Pancreas (tissue), 10 donors: ENCODE results near the gene CCDC85C. TPM values are rescaled to one million over a fixed set of nuclear protein-coding genes. Genes with fewer than 3 reads are reported as not detected.

Experiments
- ATAC-seq, 4 donors: fragments of 200-7000 bp; cut with Tn5 transposase; one replicate each; pipeline versions ENCODE4 v1.8.0 to v1.9.1; 2020; ENCODE audit warnings: mild to moderate bottlenecking in 4 of 4, moderate library complexity in 4 of 4
- DNase-seq, 6 donors: peaks; one replicate each; pipeline ENCODE4 v3.0.0-alpha.2; 2020
- FAIRE-seq: peaks from 2 replicates; lab custom pipeline; 2012; peaks lifted over from hg19 to GRCh38; lab: Jason Lieb, UNC
- H3K27ac ChIP-seq, 4 donors: fragments of 200-600 bp; sonication (generic); 1 replicate in 3 of 4; 2 replicates in 1 of 4; pipeline versions ENCODE4 v1.5.0 to v1.8.0; 2020
- H3K27me3 ChIP-seq, 4 donors: fragments of 200-600 bp; one replicate each; pipeline ENCODE4 v1.8.0; 2021
- H3K36me3 ChIP-seq, 3 donors: fragments of 200-600 bp; sonication (generic) in 1 of 3; one replicate each; pipeline versions ENCODE4 v1.5.0 to v1.8.0; 2020 to 2021
- H3K4me1 ChIP-seq, 3 donors: fragments of 200-600 bp; one replicate each; pipeline ENCODE4 v1.8.0; 2021
- H3K4me3 ChIP-seq, 4 donors: fragments of 200-600 bp; sonication (generic) in 2 of 4; one replicate each; pipeline versions ENCODE4 v1.5.0 to v1.8.0; 2020 to 2021
- H3K9me3 ChIP-seq, 4 donors: fragments of 200-600 bp; one replicate each; pipeline ENCODE4 v1.8.0; 2021
- CTCF ChIP-seq, 4 donors: fragments of 200-600 bp; sonication (generic) in 3 of 4; IDR thresholded peaks; one replicate each; pipeline versions ENCODE4 v1.5.0 to v1.8.0; 2021; ENCODE audit warnings: antibody characterized with exemption in 4 of 4
- WGBS, 2 donors: extraction: QIAGEN DNeasy Blood & Tissue Kit; methylation state at CpG; one replicate each; pipeline ENCODE4 v1.1.7; 2013; 5-methylcytosine and 5-hydroxymethylcytosine counted together
- intact Hi-C, 3 donors: fragments of 100-400 bp; cut with DNase I; formaldehyde crosslinking; loops; one replicate each; pipeline versions ENCODE4 v1.11.1 to v1.14.2; 2022
- polyA plus RNA-seq, 2 donors: library from polyadenylated mRNA; stranded (reverse); fragments of 200-250 nt; gene quantifications; one replicate each; pipeline ENCODE4 v1.2.3, GENCODE V29; 2013
- total RNA-seq, 6 donors: library from RNA; stranded (reverse); fragmentation: NEBNext Ultra II Directional in 4 of 6; extraction: Animal tissue kit (Norgen Biotek cat#: 25700) in 4 of 6; gene quantifications; one replicate each; pipeline versions ENCODE4 v1.2.1 to v1.2.4, GENCODE V29; 2021 to 2023
- donor health status: healthy with polysubstance abuse.
- donor health status: DM: no; HTN: no; CAD: no; lungs with moderate emphysema.
- donor health status: DM: no; HTN: no; CAD: no.
- donor health status: control.
- donor health status: control.
- donor health status: Bipolar disorder and iron deficiency.
- donor health status: DM: yes; HTN: yes; CAD: no.
- donor health status: DM: no; HTN: no; CAD: no.
- donor health status: DM: no; HTN: no; CAD: no.
- donor health status: DM: yes; HTN: yes; CAD: no.

CCDC85C gene
- total and polyA plus RNA-seq, 8 donors = 9.5 to 22.2 (median 17.6) TPM

GRCh38 chr14:99600232-99600888 lies 3.6 kb downstream of the CCDC85C start:
- Histone ChIP-seq H3K36me3 (no peaks in the 10 kb centered on the region), H3K27me3 (no peaks in the 10 kb centered on the region), H3K9me3 (no peaks in the 10 kb centered on the region), H3K4me1 (peaks cover 33 to 53% (median 44%) of the 10 kb centered on the region in 3 donors), H3K27ac (peak overlapping the region in 1 of 4 donors; percentile 60), H3K4me3 (no peak overlapping the region)
- DNase-seq (no peak), FAIRE-seq (no peak), ATAC-seq (no peak)
- intact Hi-C loops = loop anchor here in 1 of 3 donors (5.0 kb wide), 1 partner anchor 38 kb away; no protein-coding TSS in a partner anchor
- TF ChIP-seq CTCF (IDR thresholded peaks at IDR 0.05) = no peak
- WGBS, 2 donors = 49 to 54% methylated on average over 3 of the region's 3 CpGs

- FAIRE-seq (no peak), ATAC-seq (no peak), DNase-seq (no peak)
- Histone ChIP-seq H3K9me3 (no peaks in the 10 kb centered on the region), H3K27ac (no peak overlapping the region), H3K27me3 (no peaks in the 10 kb centered on the region), H3K4me1 (peaks cover 36 to 57% (median 46%) of the 10 kb centered on the region in 3 donors), H3K36me3 (no peaks in the 10 kb centered on the region), H3K4me3 (no peak overlapping the region)
- intact Hi-C loops = loop anchor here in 1 of 3 donors (5.0 kb wide), 1 partner anchor 37 kb away; no protein-coding TSS in a partner anchor
- no peak for TF ChIP-seq CTCF (IDR thresholded peaks at IDR 0.05)
- WGBS, 2 donors = 40 to 50% methylated on average over 6 of the region's 6 CpGs
Measured at GRCh38 chr14:99599393-99599792, 4.6 kb downstream of the CCDC85C start.

DNA sequence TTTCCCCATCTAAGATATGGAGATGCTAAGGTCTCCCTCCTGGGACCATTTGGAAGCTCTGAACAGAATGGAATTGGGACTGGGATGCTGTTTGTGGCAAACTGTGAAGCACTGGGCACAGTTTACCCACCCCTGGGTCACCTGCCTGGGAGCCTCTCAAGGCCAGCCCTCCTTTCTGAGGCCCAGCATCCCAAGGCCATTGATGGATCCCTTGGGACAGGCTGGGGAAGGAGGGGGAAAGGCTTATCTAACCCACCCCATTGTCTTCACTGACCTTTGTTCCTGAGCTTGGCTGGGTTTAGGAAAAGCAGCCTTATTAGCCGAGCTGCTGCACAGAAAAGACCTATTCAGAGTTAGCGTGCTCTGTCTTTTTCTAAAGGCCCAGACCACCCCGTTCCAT lies 5.2 kb downstream of the CCDC85C start:
- FAIRE-seq = no peak
- H3K4me3 ChIP-seq = no peak overlapping the region
- intact Hi-C loops = loop anchor here in 1 of 3 donors (5.0 kb wide), 1 partner anchor 36 kb away; no protein-coding TSS in a partner anchor
- H3K36me3 ChIP-seq = no peaks in the 10 kb centered on the region
- no peak for TF ChIP-seq CTCF (IDR thresholded peaks at IDR 0.05)
- 39 to 46% methylated on average over 3 of the region's 3 CpGs for WGBS, 2 donors
- H3K27me3 ChIP-seq = no peaks in the 10 kb centered on the region
- DNase-seq = no peak
- H3K4me1 ChIP-seq = peaks cover 40 to 60% (median 46%) of the 10 kb centered on the region in 3 donors
- no peak overlapping the region for H3K27ac ChIP-seq
- no peak for ATAC-seq
- H3K9me3 ChIP-seq = no peaks in the 10 kb centered on the region

- peak overlapping the region in 1 of 4 donors; percentile 8 for H3K27ac ChIP-seq
- no peak for FAIRE-seq
- DNase-seq = peak in 1 of 6 donors; percentile 53
Measured at GRCh38 chr14:99597911-99598600, 6.0 kb downstream of the CCDC85C start.

More at GRCh38 chr14:99597911-99598600, 6.0 kb downstream of the CCDC85C start:
- H3K4me1 ChIP-seq = peaks cover 40 to 60% (median 46%) of the 10 kb centered on the region in 3 donors
- H3K4me3 ChIP-seq = no peak overlapping the region
- H3K27me3 ChIP-seq = no peaks in the 10 kb centered on the region
- H3K9me3 ChIP-seq = no peaks in the 10 kb centered on the region
- H3K36me3 ChIP-seq = no peaks in the 10 kb centered on the region
- no peak for TF ChIP-seq CTCF (IDR thresholded peaks at IDR 0.05)
- no peak for ATAC-seq
- intact Hi-C loops = loop anchor here in 1 of 3 donors (5.0 kb wide), 1 partner anchor 36 kb away; no protein-coding TSS in a partner anchor
- WGBS, 2 donors = 90 to 94% methylated on average over 20 of the region's 20 CpGs
